ENCODE results near the gene CLEC2D. TPM values are rescaled to one million over a fixed set of nuclear protein-coding genes. Genes with fewer than 3 reads are reported as not detected.

The CLEC2D gene
- total RNA-seq, 2 experiments from 2014 or later, result 56.9 to 146 TPM

- intact Hi-C loops (cut with micrococcal nuclease; ENCODE audit: unreplicated experiment), result loop anchor here (1.0 to 2.0 kb wide), 4 partner anchors 20 to 564 kb away; partner anchors contain the start of genes CLEC2D and GABARAPL1
- H2AFZ ChIP-seq (ENCODE audit: low read length), result no peak overlapping the region
- no peaks in the 10 kb centered on the region for H4K20me1 ChIP-seq (ENCODE audit: insufficient read depth, low read length)
- ChIA-PET POLR2A (interaction anchor here (1.0 to 11.3 kb wide), 20 partner anchors 11 to 139 kb away, joined by 3 to 146 read pairs (median 7); partner anchors contain the start of genes CD69 and CLEC2D), CTCF (ENCODE audit: unreplicated experiment) (no interaction called here)
- peaks cover 49% of the 10 kb centered on the region for H3K36me3 ChIP-seq (ENCODE audit: insufficient read depth, low read length)
- TF ChIP-seq EZH2phosphoT487 (IDR thresholded peaks at IDR 0.05; ENCODE audit: borderline replicate concordance, low read depth, low read length), result no peak
- TF ChIP-seq, protein P1, sequence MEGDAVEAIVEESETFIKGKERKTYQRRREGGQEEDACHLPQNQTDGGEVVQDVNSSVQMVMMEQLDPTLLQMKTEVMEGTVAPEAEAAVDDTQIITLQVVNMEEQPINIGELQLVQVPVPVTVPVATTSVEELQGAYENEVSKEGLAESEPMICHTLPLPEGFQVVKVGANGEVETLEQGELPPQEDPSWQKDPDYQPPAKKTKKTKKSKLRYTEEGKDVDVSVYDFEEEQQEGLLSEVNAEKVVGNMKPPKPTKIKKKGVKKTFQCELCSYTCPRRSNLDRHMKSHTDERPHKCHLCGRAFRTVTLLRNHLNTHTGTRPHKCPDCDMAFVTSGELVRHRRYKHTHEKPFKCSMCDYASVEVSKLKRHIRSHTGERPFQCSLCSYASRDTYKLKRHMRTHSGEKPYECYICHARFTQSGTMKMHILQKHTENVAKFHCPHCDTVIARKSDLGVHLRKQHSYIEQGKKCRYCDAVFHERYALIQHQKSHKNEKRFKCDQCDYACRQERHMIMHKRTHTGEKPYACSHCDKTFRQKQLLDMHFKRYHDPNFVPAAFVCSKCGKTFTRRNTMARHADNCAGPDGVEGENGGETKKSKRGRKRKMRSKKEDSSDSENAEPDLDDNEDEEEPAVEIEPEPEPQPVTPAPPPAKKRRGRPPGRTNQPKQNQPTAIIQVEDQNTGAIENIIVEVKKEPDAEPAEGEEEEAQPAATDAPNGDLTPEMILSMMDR (conservative IDR thresholded peaks at IDR 0.05; ENCODE audit: low read length), result no peak
- peak overlapping the region; percentile 98 for H3K27ac ChIP-seq (ENCODE audit: low read depth, low read length, poor library complexity, severe bottlenecking)
- peaks cover 48% of the 10 kb centered on the region for H3K79me2 ChIP-seq (ENCODE audit: insufficient read depth, low read depth, low read length)
- no peaks in the 10 kb centered on the region for H3K9me2 ChIP-seq (ENCODE audit: insufficient read depth, low read length)
- TSS peak; percentile 75 for BruUV-seq (replicated peaks)
- peaks cover 52% of the 10 kb centered on the region for H3K4me1 ChIP-seq (ENCODE audit: insufficient read depth, low read length, poor library complexity, severe bottlenecking)
- peaks cover 23% of the 10 kb centered on the region for H3K9me3 ChIP-seq (ENCODE audit: low read length)
- H3K4me3 ChIP-seq (ENCODE audit: low read depth, low read length, poor library complexity, severe bottlenecking), result peak overlapping the region; percentile 91
- H3K4me2 ChIP-seq (ENCODE audit: low read length), result peak overlapping the region; percentile 98
- DNase-seq (ENCODE audit: low spot score), result peak; percentile 62
Observed at GRCh38 chr12:9648701-9649531, 20.6 kb upstream of the CLEC2D start.

DNA sequence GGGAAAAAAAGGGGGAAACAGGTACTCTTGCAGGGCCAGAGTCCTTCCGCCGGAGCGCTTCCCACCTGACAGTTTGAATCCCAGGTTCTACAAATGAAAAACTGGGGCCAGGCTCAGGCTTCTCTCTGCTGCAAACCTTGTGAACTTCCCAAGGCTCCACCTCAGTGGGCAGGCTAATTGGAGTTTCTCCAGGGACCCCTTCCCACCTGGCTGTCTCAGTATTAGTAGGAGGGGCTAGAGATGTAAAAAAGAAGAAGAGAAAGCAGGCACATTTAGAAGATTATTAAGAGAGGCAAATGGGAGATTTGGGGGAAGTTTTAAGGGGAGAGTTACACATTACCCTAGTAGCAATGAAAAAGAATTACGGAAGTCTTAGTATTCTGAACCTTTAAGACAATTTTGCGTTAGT, 20.0 kb upstream of the CLEC2D start:
- Histone ChIP-seq H3K4me3 (ENCODE audit: low read depth, low read length, poor library complexity, severe bottlenecking) (peak overlapping the region; percentile 91), H3K27ac (ENCODE audit: low read depth, low read length, poor library complexity, severe bottlenecking) (peak overlapping the region; percentile 98), H3K4me1 (ENCODE audit: insufficient read depth, low read length, poor library complexity, severe bottlenecking) (peaks cover 59% of the 10 kb centered on the region), H2AFZ (ENCODE audit: low read length) (no peak overlapping the region), H3K4me2 (ENCODE audit: low read length) (peak overlapping the region; percentile 98), H3K9me2 (ENCODE audit: insufficient read depth, low read length) (no peaks in the 10 kb centered on the region), H4K20me1 (ENCODE audit: insufficient read depth, low read length) (no peaks in the 10 kb centered on the region), H3K9me3 (ENCODE audit: low read length) (peaks cover 17% of the 10 kb centered on the region), H3K36me3 (ENCODE audit: insufficient read depth, low read length) (peaks cover 54% of the 10 kb centered on the region), H3K79me2 (ENCODE audit: insufficient read depth, low read depth, low read length) (peaks cover 54% of the 10 kb centered on the region)
- intact Hi-C loops (cut with micrococcal nuclease; ENCODE audit: unreplicated experiment), result loop anchor here (2.0 kb wide), 1 partner anchor 563 kb away; the partner anchor contains the start of gene GABARAPL1
- no peak for TF ChIP-seq EZH2phosphoT487 (IDR thresholded peaks at IDR 0.05; ENCODE audit: borderline replicate concordance, low read depth, low read length)
- TF ChIP-seq, protein P1 (conservative IDR thresholded peaks at IDR 0.05; ENCODE audit: low read length), result no peak
- BruUV-seq (replicated peaks), result no TSS peak
- POLR2A ChIA-PET, result interaction anchor here (1.2 to 11.3 kb wide), 7 partner anchors 19 to 109 kb away, joined by 4 to 146 read pairs (median 12); partner anchors contain the start of gene CLEC2D
- peak; percentile 81 for DNase-seq (ENCODE audit: low spot score)
- CTCF ChIA-PET (ENCODE audit: unreplicated experiment), result no interaction called here

Measured in OCI-LY7 (cell line).